GM23248 (cell line): ENCODE measurements around the gene HDAC6. TPM values are rescaled to one million over a fixed set of nuclear protein-coding genes. Genes with fewer than 3 reads are reported as not detected.

Experiments
- DNase-seq: peaks from one replicate; pipeline ENCODE4 v3.0.0-alpha.2; 2015
- H2AFZ ChIP-seq: fragments of 200-600 bp; sonication (generic); 2 replicates; pipeline ENCODE4 v1.6.1; 2016; ENCODE audit warnings: antibody characterized with exemption
- H3F3A ChIP-seq: fragments of 200-600 bp; sonication (generic); 2 replicates; pipeline ENCODE4 v1.6.1; 2016; ENCODE audit warnings: mild to moderate bottlenecking, antibody characterized with exemption, mixed run types; ENCODE audit not compliant: insufficient read depth
- H3K27ac ChIP-seq: fragments of 200-600 bp; sonication (generic); 2 replicates; pipeline ENCODE4 v1.5.1; 2016; ENCODE audit warnings: mild to moderate bottlenecking
- H3K27me3 ChIP-seq: fragments of 200-600 bp; sonication (generic); replicated peaks from 2 replicates; pipeline ENCODE4 v1.6.1; 2016; ENCODE audit warnings: mild to moderate bottlenecking; ENCODE audit not compliant: insufficient read depth
- H3K36me3 ChIP-seq: fragments of 200-600 bp; sonication (generic); 2 replicates; pipeline ENCODE4 v1.6.1; 2016; ENCODE audit warnings: low read depth, mild to moderate bottlenecking
- H3K4me1 ChIP-seq: fragments of 200-600 bp; sonication (generic); 2 replicates; pipeline ENCODE4 v1.6.1; 2016; ENCODE audit warnings: mild to moderate bottlenecking; ENCODE audit not compliant: insufficient read depth
- H3K4me2 ChIP-seq: fragments of 200-600 bp; sonication (generic); one replicate; pipeline ENCODE4 v1.6.1; 2016; ENCODE audit warnings: mild to moderate bottlenecking; ENCODE audit not compliant: unreplicated experiment
- H3K4me3 ChIP-seq: fragments of 200-600 bp; sonication (generic); 2 replicates; pipeline ENCODE4 v1.5.1; 2016; ENCODE audit warnings: mild to moderate bottlenecking
- H3K79me2 ChIP-seq: fragments of 200-600 bp; sonication (generic); 2 replicates; pipeline ENCODE4 v1.6.1; 2016; ENCODE audit warnings: mild to moderate bottlenecking; ENCODE audit not compliant: insufficient read depth
- H3K9ac ChIP-seq: fragments of 200-600 bp; sonication (generic); 2 replicates; pipeline ENCODE4 v1.6.1; 2016; ENCODE audit warnings: mild to moderate bottlenecking
- H3K9me2 ChIP-seq: fragments of 200-600 bp; sonication (generic); 2 replicates; pipeline ENCODE4 v1.6.1; 2016; ENCODE audit warnings: mixed run types, mild to moderate bottlenecking, moderate library complexity; ENCODE audit not compliant: insufficient read depth
- H3K9me3 ChIP-seq: fragments of 200-600 bp; sonication (generic); one replicate; pipeline ENCODE4 v1.6.1; 2017; ENCODE audit warnings: low read depth
- H4K20me1 ChIP-seq: fragments of 200-600 bp; sonication (generic); 2 replicates; pipeline ENCODE4 v1.6.0; 2016; ENCODE audit not compliant: insufficient read depth
- EZH2 ChIP-seq: fragments of 200-600 bp; sonication (generic); IDR thresholded peaks from 2 replicates; pipeline ENCODE4 v1.6.1; 2018; ENCODE audit warnings: antibody characterized with exemption, mild to moderate bottlenecking; ENCODE audit not compliant: insufficient read depth, poor library complexity, severe bottlenecking
- EZH2phosphoT487 ChIP-seq: fragments of 200-600 bp; sonication (generic); IDR thresholded peaks from 2 replicates; pipeline ENCODE4 v1.6.1; 2018; ENCODE audit warnings: antibody characterized with exemption, moderate library complexity, mild to moderate bottlenecking, low read depth; ENCODE audit not compliant: insufficient read depth
- WGBS, 2 experiments: methylation state at CpG; one replicate each; pipeline ENCODE4 v1.1.6; 2015 to 2017; ENCODE audit warnings: low lambda C conversion rate in 2 of 2, low coverage in 1 of 2; ENCODE audit errors: missing lambda C conversion rate in 2 of 2; 5-methylcytosine and 5-hydroxymethylcytosine counted together
- in situ Hi-C: fragments of 300-500 bp; cut with MboI; formaldehyde crosslinking; loops from 2 replicates; pipeline ENCODE4 v1.15.0; 2020
- polyA plus RNA-seq: library from polyadenylated mRNA; unstranded; fragments of >200 nt; fragmentation: Nextera tagmentation; extraction: Ambion mirVana; gene quantifications from 2 replicates; pipeline ENCODE4 v1.2.1, GENCODE V29; 2016
- total RNA-seq: library from RNA; depleted of rRNA; stranded (reverse); fragments of >200 nt; shearing (Covaris generic); gene quantifications from 2 replicates; pipeline ENCODE4 v1.2.3, GENCODE V29; 2014

Gene HDAC6
- total and polyA plus RNA-seq, 2 experiments from 2014 or later: 18.6 to 36.6 TPM

GRCh38 chrX:48834383-48834709 is 32.5 kb downstream of the HDAC6 start:
- H4K20me1 ChIP-seq: no peaks in the 10 kb centered on the region
- in situ Hi-C loops: no loop called here
- H3F3A ChIP-seq: no peaks in the 10 kb centered on the region
- WGBS, 2 experiments: 6 to 40% methylated on average over 2 to 6 of the region's 7 CpGs
- TF ChIP-seq EZH2 (no peak), EZH2phosphoT487 (no peak)
- H3K27ac ChIP-seq: no peak overlapping the region
- H3K9me3 ChIP-seq: no peaks in the 10 kb centered on the region
- DNase-seq: no peak
- H2AFZ ChIP-seq: no peak overlapping the region
- no peaks in the 10 kb centered on the region for H3K36me3 ChIP-seq
- H3K79me2 ChIP-seq: no peaks in the 10 kb centered on the region
- no peaks in the 10 kb centered on the region for H3K9me2 ChIP-seq
- no peaks in the 10 kb centered on the region for H3K4me1 ChIP-seq
- 0 out of 2 replicates have a peak, but pooled peaks cover 4% of the 10 kb centered on the region for H3K27me3 ChIP-seq
- no peak overlapping the region for H3K4me3 ChIP-seq
- H3K9ac ChIP-seq: no peak overlapping the region
- H3K4me2 ChIP-seq: no peak overlapping the region

GRCh38 chrX:48835524-48836329 is 33.9 kb downstream of the HDAC6 start, which contains the start of gene PCSK1N:
PCSK1N (minus strand) TSS chrX:48835610; CDS start chrX:48835532, 78 bp downstream.
- Histone ChIP-seq H3K4me2 (no peak within 1 kb of the TSS), H2AFZ (no peak within 1 kb of the TSS), H3K9ac (no peak within 1 kb of the TSS), H3K27me3 (0 out of 2 replicates have a peak, but pooled peaks cover 4% of the 10 kb centered on the region), H3K9me2 (no peaks in the 10 kb centered on the region), H3K4me3 (0 out of 2 replicates have a peak within 1 kb of the TSS, but pooled peaks have one; percentile 15), H4K20me1 (no peaks in the 10 kb centered on the region), H3K27ac (no peak within 1 kb of the TSS), H3K4me1 (no peaks in the 10 kb centered on the region), H3K79me2 (no peaks in the 10 kb centered on the region), H3K36me3 (no peaks in the 10 kb centered on the region), H3F3A (no peaks in the 10 kb centered on the region), H3K9me3 (no peaks in the 10 kb centered on the region)
- in situ Hi-C loops: no loop called here
- TF ChIP-seq EZH2: no peak
- TF ChIP-seq EZH2phosphoT487: no peak
- DNase-seq: no peak
- WGBS, 2 experiments: 12 to 27% methylated on average over 8 to 17 of the region's 35 CpGs

GRCh38 chrX:48839686-48840085 is 37.8 kb downstream of the HDAC6 start:
- H3K4me3 ChIP-seq: no peak overlapping the region
- no peaks in the 10 kb centered on the region for H4K20me1 ChIP-seq
- H3K27ac ChIP-seq: no peak overlapping the region
- H3K4me2 ChIP-seq: no peak overlapping the region
- no peak overlapping the region for H3K9ac ChIP-seq
- WGBS, 2 experiments: 67 to 75% methylated on average over 8 to 10 of the region's 10 CpGs
- H3F3A ChIP-seq: no peaks in the 10 kb centered on the region
- no peak overlapping the region for H2AFZ ChIP-seq
- no peaks in the 10 kb centered on the region for H3K36me3 ChIP-seq
- no peaks in the 10 kb centered on the region for H3K4me1 ChIP-seq
- no peak for TF ChIP-seq EZH2
- in situ Hi-C loops: no loop called here
- no peak for DNase-seq
- H3K27me3 ChIP-seq: no peaks in the 10 kb centered on the region
- H3K79me2 ChIP-seq: no peaks in the 10 kb centered on the region
- no peaks in the 10 kb centered on the region for H3K9me3 ChIP-seq
- no peaks in the 10 kb centered on the region for H3K9me2 ChIP-seq

- H2AFZ ChIP-seq: no peak overlapping the region
- no peaks in the 10 kb centered on the region for H3K4me1 ChIP-seq
- no peaks in the 10 kb centered on the region for H3F3A ChIP-seq
- H3K36me3 ChIP-seq: no peaks in the 10 kb centered on the region
- 6 to 7% methylated on average over 1 of the region's 1 CpG for WGBS, 2 experiments
- no peaks in the 10 kb centered on the region for H4K20me1 ChIP-seq
- H3K4me2 ChIP-seq: no peak overlapping the region
- H3K4me3 ChIP-seq: no peak overlapping the region
- TF ChIP-seq EZH2: no peak
- TF ChIP-seq EZH2phosphoT487: no peak
- DNase-seq: no peak
- no peak overlapping the region for H3K9ac ChIP-seq
- H3K27me3 ChIP-seq: no peaks in the 10 kb centered on the region
- no peaks in the 10 kb centered on the region for H3K9me3 ChIP-seq
- H3K27ac ChIP-seq: no peak overlapping the region
- in situ Hi-C loops: no loop called here
- H3K79me2 ChIP-seq: no peaks in the 10 kb centered on the region
- no peaks in the 10 kb centered on the region for H3K9me2 ChIP-seq
These were observed 47.0 kb downstream of the HDAC6 start for GRCh38 chrX:48848847-48849246.
